ACHN (cell line): ENCODE measurements around the gene CMC1.
"Not testable (repeated sequence)": the region's sequence is repeated elsewhere in the genome, so short reads cannot be mapped to it uniquely, and the experiment has no call there.

Experiments
- DNase-seq: peaks from one replicate; pipeline ENCODE4 v3.0.0-alpha.2; 2015
- in situ Hi-C: cut with HindIII; loops from 2 replicates; pipeline ENCODE4 v1.10.0; 2017; ENCODE audit warnings: low sequenced_read_pairs, low pct_ligation_motif_present, low pct_unique_long_range_greater_than_20kb

Gene CMC1

GRCh38 chr3:28240441-28240840, 978 bp upstream of the CMC1 start:
- in situ Hi-C loops: no loop called here
- DNase-seq: no peak

GRCh38 chr3:28242519-28242918, 1.1 kb downstream of the CMC1 start:
- in situ Hi-C loops: no loop called here

GRCh38 chr3:28243424-28244106, 2.1 kb downstream of the CMC1 start:
- DNase-seq: no peak
- in situ Hi-C loops: no loop called here

More at GRCh38 chr3:28242519-28242918, 1.1 kb downstream of the CMC1 start:
- DNase-seq: no peak

DNA sequence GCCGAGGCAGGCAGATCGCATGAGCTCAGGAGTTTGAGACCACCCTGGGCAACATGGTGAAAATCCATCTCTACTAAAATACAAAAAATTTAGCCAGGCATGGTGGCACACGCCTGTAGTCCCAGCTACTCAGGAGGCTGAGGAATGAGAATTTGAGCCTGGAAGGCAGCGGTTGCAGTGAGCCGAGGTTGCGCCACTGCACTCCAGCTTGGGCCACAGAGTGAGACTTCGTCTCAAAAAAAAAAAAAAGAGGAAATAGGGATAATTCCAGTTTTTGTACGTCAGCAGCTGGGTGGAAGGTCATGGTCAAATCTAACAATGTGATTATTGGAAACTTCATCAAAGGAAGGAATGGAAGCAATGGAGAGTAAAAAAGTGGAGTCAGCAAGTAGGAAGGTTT, 3.1 kb downstream of the CMC1 start:
- in situ Hi-C loops: no loop called here
- no peak for DNase-seq

- in situ Hi-C loops: no loop called here
- no peak for DNase-seq
Observed at GRCh38 chr3:28247286-28247685, 5.9 kb downstream of the CMC1 start.

GRCh38 chr3:28250999-28251398, 9.6 kb downstream of the CMC1 start:
- DNase-seq: no peak
- in situ Hi-C loops: no loop called here

GRCh38 chr3:28252001-28252431, 10.6 kb downstream of the CMC1 start:
- in situ Hi-C loops: no loop called here
- no peak for DNase-seq

DNA sequence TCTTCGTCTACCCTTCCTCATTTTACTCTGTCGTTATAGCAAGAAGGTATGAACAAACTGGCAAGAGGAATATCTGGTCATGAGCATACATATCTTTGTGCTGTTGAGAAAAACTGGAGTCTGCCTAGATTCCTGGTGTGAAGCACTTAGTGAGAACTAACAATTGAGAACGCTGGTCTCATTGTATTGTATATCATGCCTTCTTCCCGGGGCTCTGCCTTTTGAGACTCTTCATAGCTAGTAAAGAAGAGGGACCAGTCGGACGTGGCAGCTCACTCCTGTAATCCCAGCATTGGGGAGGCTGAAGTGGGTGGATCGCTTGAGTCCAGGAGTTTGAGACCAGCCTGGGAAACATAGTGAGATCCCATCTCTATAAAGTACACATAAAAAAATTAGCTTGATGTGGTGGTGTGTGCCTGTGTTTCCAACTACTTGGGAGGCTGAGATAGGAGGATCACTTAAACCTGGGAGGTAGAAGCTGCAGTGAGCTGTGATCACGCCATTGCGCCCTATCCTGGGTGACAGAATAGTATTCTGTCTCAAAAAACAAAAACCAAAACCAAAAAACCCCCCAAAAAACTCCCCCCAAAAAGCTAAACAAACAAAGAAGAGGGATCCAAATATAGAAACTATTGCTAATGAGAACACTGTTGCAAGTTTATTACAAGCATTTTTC, 11.8 kb downstream of the CMC1 start:
- no peak for DNase-seq
- in situ Hi-C loops: no loop called here

- in situ Hi-C loops: no loop called here
- DNase-seq: no peak
Observed at GRCh38 chr3:28262001-28262400, 20.6 kb downstream of the CMC1 start.

- no peak for DNase-seq
- in situ Hi-C loops: no loop called here
Observed at GRCh38 chr3:28265641-28266040, 24.2 kb downstream of the CMC1 start.

DNA sequence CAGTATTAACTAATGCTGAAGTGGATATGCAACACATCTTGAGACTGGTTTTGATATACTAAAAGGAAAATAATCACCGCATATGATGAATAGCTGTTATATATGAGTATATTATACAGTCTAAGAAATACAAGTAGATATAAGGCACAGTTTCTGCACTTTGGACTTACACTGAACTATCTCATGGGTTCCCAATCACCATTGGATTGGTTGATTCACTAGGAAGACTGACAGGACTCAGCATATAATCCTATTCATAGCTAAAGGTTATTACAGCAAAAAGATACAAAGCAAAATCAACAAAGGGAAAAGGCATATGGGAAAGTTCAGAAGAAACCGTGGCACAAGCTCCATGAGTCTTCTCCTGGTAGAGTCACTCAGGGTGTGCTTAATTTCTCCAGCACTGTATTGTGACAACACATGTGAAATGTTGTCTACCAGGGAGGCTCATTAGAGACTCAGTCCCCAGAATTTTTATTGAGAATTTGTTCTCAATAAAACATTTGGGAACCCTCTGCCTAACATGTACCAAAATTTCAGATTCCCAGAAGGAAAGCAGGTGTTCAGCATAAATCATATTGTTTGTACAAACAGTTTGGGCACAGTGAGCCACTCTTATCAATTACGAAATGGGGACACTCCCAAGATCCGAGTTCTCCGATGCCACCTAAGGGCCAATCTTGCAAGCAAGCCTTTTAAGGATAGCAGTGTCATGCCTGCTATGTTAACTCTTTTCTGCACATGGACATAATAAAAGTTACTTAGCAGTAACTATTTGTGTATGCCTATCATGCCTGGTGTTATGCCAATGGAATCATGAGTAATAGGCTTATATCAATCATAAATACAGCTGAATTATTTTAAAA, 26.8 kb downstream of the CMC1 start:
- peak; percentile 1 for DNase-seq
- in situ Hi-C loops: no loop called here

DNA sequence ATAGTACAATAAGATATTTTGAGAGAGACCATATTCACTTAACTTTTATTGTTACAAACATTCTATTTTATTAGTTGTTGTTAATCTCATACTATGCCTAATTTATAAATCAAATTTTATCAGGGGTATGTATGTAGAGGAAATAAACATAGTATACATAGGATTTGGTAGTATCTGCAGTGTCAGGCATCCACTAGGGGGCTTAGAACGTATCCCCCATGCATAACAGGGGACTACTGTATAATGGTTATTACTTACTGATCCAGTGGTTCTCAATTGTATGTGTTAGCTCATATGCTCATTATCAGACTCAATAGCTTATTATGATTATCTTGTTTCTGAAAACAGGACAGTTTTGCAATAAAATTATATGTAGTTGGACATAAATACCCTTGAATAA, 27.6 kb downstream of the CMC1 start:
- DNase-seq: no peak
- in situ Hi-C loops: no loop called here

- in situ Hi-C loops, DNase-seq: not testable (repeated sequence)
Observed at GRCh38 chr3:28269884-28270283, 28.5 kb downstream of the CMC1 start.

GRCh38 chr3:28273837-28274236, 32.4 kb downstream of the CMC1 start:
- no peak for DNase-seq
- in situ Hi-C loops: no loop called here

- in situ Hi-C loops: no loop called here
Observed at GRCh38 chr3:28278918-28279317, 37.5 kb downstream of the CMC1 start.

GRCh38 chr3:28279770-28280169, 38.4 kb downstream of the CMC1 start:
- in situ Hi-C loops: no loop called here
- no peak for DNase-seq

More at GRCh38 chr3:28278918-28279317, 37.5 kb downstream of the CMC1 start:
- no peak for DNase-seq

DNA sequence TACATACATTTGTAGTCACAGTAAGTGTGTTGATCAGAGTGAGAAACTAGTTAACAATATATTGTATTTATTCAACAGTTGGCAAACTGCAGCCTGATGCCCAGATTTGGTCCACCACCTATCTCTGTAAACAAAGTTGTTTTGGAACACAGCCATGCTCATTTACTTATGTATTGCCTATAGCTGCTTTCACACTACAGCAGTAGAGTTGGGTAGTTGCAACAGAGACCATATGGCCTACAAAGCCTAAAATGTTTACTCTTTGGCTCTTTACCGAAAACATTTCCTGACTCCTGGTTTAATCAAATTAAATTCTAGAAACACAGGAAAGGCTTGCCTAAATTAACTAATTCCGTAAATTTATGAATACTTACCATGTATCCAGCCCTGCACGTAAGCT, 39.4 kb downstream of the CMC1 start:
- DNase-seq: no peak
- in situ Hi-C loops: no loop called here

DNA sequence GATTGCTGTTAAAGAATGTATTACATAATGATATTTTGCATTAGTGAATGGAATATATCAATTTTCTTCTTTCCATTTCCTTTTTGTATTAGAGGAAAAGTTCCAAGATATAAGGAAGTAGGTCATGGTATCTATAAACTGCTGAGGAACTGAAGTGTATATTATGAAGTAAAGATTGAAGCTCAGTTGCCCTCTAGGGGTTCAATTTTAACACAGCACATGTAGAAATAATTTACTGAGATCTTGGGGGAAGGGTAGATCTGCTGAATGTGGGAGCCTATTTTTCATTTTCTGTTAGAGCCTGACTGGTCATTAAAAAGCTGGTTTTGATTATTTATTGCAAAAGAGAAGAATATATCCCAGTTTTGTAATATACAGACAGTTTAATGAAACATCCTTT, 45.2 kb downstream of the CMC1 start:
- DNase-seq: peak; percentile 47
- in situ Hi-C loops: no loop called here

- in situ Hi-C loops: no loop called here
- DNase-seq: no peak
Observed at GRCh38 chr3:28287046-28287445, 45.6 kb downstream of the CMC1 start.
